HG02884 (cell line): ENCODE data around the gene VWA5B2.

Experiments used
- ATAC-seq: cut with Tn5 transposase; IDR thresholded peaks from one replicate; pipeline ENCODE4 v1.9.1; 2021; ENCODE audit warnings: mild to moderate bottlenecking, moderate library complexity; ENCODE audit not compliant: unreplicated experiment

Gene VWA5B2

GRCh38 chr3:184222521-184222920 is 6.9 kb upstream of the VWA5B2 start:
- no peak for ATAC-seq

GRCh38 chr3:184223946-184224345 is 5.4 kb upstream of the VWA5B2 start:
- no peak for ATAC-seq

GRCh38 chr3:184227481-184227935 is 1.9 kb upstream of the VWA5B2 start:
- no peak for ATAC-seq

- ATAC-seq: no peak
These were observed 828 bp upstream of the VWA5B2 start for GRCh38 chr3:184228376-184229137.

GRCh38 chr3:184230081-184230602 is 757 bp downstream of the VWA5B2 start:
- no peak for ATAC-seq

- ATAC-seq: no peak
These were observed 1.5 kb downstream of the VWA5B2 start for GRCh38 chr3:184230603-184231528.

GRCh38 chr3:184231671-184232070 is 2.3 kb downstream of the VWA5B2 start:
- ATAC-seq: no peak

- ATAC-seq: no peak
These were observed 3.9 kb downstream of the VWA5B2 start for GRCh38 chr3:184233127-184233843.

GRCh38 chr3:184234224-184234623 is 4.8 kb downstream of the VWA5B2 start:
- no peak for ATAC-seq

- no peak for ATAC-seq
These were observed 5.4 kb downstream of the VWA5B2 start for GRCh38 chr3:184234671-184235380.

GRCh38 chr3:184235381-184236032 is 6.1 kb downstream of the VWA5B2 start:
- no peak for ATAC-seq

- no peak for ATAC-seq
These were observed 6.6 kb downstream of the VWA5B2 start for GRCh38 chr3:184236033-184236410.

- no peak for ATAC-seq
These were observed 7.3 kb downstream of the VWA5B2 start for GRCh38 chr3:184236636-184237035.

- no peak for ATAC-seq
These were observed 7.8 kb downstream of the VWA5B2 start for GRCh38 chr3:184237211-184237610.

- no peak for ATAC-seq
These were observed 8.4 kb downstream of the VWA5B2 start for GRCh38 chr3:184237807-184238206.

GRCh38 chr3:184238246-184238818 is 8.9 kb downstream of the VWA5B2 start:
- no peak for ATAC-seq

GRCh38 chr3:184239221-184239620 is 9.8 kb downstream of the VWA5B2 start:
- ATAC-seq: no peak

- no peak for ATAC-seq
These were observed 10.3 kb downstream of the VWA5B2 start for GRCh38 chr3:184239708-184240107.

- no peak for ATAC-seq
These were observed 11.2 kb downstream of the VWA5B2 start for GRCh38 chr3:184240384-184241140.
